ENCODE measurements around the gene MARK3.

MARK3 gene

GRCh38 chr14:103390605-103391004 is 5.4 kb downstream of the MARK3 start:
- H3K27me3 ChIP-seq (ENCODE audit: insufficient read depth, poor library complexity, severe bottlenecking): no peaks in the 10 kb centered on the region
- no peak for DNase-seq (ENCODE audit: low read depth in 1 of 2, low spot score in 1 of 2)
- H3K27ac ChIP-seq (replicated peaks): no peak overlapping the region
- no peak for TF ChIP-seq GABPA (IDR thresholded peaks at IDR 0.05; ENCODE audit: low read depth)
- no peak for TF ChIP-seq REST (IDR thresholded peaks at IDR 0.05; ENCODE audit: insufficient replicate concordance, low read depth)
- TF ChIP-seq CTCF (IDR thresholded peaks at IDR 0.05; ENCODE audit: insufficient read depth, low read length): no peak
- TF ChIP-seq POLR2AphosphoS5 (IDR thresholded peaks at IDR 0.05; ENCODE audit: low read depth): no peak
- no peak overlapping the region for H3K4me3 ChIP-seq (replicated peaks; ENCODE audit: insufficient read depth, low read length)

- H3K27me3 ChIP-seq (ENCODE audit: insufficient read depth, poor library complexity, severe bottlenecking): no peaks in the 10 kb centered on the region
- DNase-seq (ENCODE audit: low read depth in 1 of 2, low spot score in 1 of 2): peak in 1 of 2 experiments; percentile 67
- no peak overlapping the region for H3K27ac ChIP-seq (replicated peaks)
- H3K4me3 ChIP-seq (replicated peaks; ENCODE audit: insufficient read depth, low read length): no peak overlapping the region
- TF ChIP-seq CTCF (IDR thresholded peaks at IDR 0.05; ENCODE audit: insufficient read depth, low read length): peak; percentile 38
- no peak for TF ChIP-seq GABPA (IDR thresholded peaks at IDR 0.05; ENCODE audit: low read depth)
Measured at GRCh38 chr14:103391048-103391447, 5.8 kb downstream of the MARK3 start.

- Histone ChIP-seq H3K27ac (replicated peaks) (no peak overlapping the region), H3K4me3 (replicated peaks; ENCODE audit: insufficient read depth, low read length) (no peak overlapping the region), H3K27me3 (ENCODE audit: insufficient read depth, poor library complexity, severe bottlenecking) (no peaks in the 10 kb centered on the region)
- no peak for DNase-seq (ENCODE audit: low read depth in 1 of 2, low spot score in 1 of 2)
- TF ChIP-seq REST (IDR thresholded peaks at IDR 0.05; ENCODE audit: insufficient replicate concordance, low read depth) (no peak), POLR2AphosphoS5 (IDR thresholded peaks at IDR 0.05; ENCODE audit: low read depth) (no peak), GABPA (IDR thresholded peaks at IDR 0.05; ENCODE audit: low read depth) (no peak), CTCF (IDR thresholded peaks at IDR 0.05; ENCODE audit: insufficient read depth, low read length) (no peak), SPI1 (IDR thresholded peaks at IDR 0.05; ENCODE audit: borderline replicate concordance, low read depth) (no peak)
Measured at GRCh38 chr14:103392106-103392505, 6.9 kb downstream of the MARK3 start.

GRCh38 chr14:103392572-103392971 is 7.4 kb downstream of the MARK3 start:
- H3K27ac ChIP-seq (replicated peaks): no peak overlapping the region
- TF ChIP-seq REST (IDR thresholded peaks at IDR 0.05; ENCODE audit: insufficient replicate concordance, low read depth) (no peak), POLR2AphosphoS5 (IDR thresholded peaks at IDR 0.05; ENCODE audit: low read depth) (no peak), CTCF (IDR thresholded peaks at IDR 0.05; ENCODE audit: insufficient read depth, low read length) (no peak), GABPA (IDR thresholded peaks at IDR 0.05; ENCODE audit: low read depth) (no peak), SPI1 (IDR thresholded peaks at IDR 0.05; ENCODE audit: borderline replicate concordance, low read depth) (no peak)
- H3K27me3 ChIP-seq (ENCODE audit: insufficient read depth, poor library complexity, severe bottlenecking): no peaks in the 10 kb centered on the region
- no peak for DNase-seq (ENCODE audit: low read depth in 1 of 2, low spot score in 1 of 2)
- H3K4me3 ChIP-seq (replicated peaks; ENCODE audit: insufficient read depth, low read length): no peak overlapping the region

Measured in HL-60 (cell line).